ENCODE measurements around the gene RHAG.
"Not testable (repeated sequence)": the region's sequence is repeated elsewhere in the genome, so short reads cannot be mapped to it uniquely, and the experiment has no call there.

The RHAG gene

DNA sequence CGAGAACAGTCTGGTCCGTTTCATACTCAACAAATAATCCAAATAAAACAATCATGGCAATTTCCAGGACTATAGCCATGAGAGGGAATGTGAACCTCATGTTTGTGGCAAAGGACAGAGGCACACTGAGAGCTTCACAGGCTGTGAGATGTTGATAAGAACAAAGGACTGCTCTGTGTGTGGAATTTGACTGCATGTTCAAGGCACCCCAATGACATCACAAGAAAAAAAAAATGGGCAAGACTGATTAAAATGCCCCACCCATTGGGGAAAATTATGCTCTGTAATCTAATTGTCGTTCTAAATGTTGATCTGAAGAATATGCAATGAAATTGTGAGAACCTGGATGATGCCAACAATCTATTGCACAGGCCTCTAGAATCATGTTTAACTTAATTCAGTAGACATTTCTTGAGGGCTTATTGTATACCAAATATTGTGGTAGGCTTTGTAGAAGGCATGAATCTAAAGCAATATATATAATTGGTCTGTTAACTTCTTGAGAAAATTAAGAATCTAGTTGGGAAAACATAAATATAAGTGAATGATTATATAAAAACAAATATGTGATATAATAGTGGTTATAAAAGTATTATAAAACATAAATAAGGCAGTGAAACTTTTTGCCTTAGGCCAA is at the start of gene RHAG:
Gene RHAG, minus strand, starts transcription at position 127 of the 637 bp plus-strand sequence. Its CDS starts 27 bp downstream, at position 100.
- no peak for DNase-seq

DNA sequence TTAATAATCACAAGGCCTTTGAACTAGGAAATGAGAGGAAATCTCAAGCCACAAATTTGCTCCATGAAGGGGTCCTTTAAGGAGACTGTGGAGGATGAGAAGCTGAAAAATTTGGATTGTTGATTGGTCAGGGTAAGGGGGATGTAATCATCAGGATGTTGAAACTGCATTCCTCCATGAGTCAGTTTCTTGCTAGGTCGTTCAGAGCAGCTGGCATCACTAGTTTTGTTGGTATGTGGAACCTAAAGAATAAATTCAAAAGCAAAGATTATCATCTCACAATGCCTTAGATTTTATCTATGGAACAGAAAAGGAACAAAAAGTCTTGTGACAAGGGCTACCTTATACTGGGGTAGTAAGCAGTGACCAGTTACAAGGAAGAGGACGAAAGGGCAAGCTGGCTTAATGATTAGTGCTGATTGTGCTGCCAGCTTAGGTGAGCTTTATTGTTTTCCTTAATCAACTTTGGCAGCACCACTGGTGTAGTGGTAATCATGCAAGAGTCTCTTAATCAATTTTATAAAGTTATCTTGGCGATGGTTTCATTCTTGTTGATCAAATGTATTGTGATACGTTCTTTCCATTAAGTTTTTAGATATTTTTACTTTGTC is 40.1 kb upstream of the RHAG start:
- no peak for DNase-seq

DNA sequence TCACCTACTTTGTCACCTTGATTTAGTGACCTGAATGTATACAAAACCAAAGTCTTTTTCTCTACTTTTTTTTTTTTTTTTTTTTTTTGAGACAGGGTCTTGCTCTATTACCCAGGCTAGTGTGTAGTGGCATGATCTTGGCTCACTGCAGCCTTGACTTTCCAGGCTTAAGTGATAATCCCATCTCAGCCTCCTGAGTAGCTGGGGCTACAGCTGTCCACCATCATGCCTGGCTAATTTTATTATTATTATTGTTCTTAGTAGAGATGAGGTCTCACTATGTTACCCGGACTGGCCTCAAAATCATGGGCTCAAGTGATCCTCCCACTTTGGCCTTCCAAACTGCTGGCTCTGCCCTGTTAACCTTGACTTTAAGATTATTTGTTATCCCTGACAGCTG is 39.2 kb upstream of the RHAG start:
- DNase-seq, result no peak

DNA sequence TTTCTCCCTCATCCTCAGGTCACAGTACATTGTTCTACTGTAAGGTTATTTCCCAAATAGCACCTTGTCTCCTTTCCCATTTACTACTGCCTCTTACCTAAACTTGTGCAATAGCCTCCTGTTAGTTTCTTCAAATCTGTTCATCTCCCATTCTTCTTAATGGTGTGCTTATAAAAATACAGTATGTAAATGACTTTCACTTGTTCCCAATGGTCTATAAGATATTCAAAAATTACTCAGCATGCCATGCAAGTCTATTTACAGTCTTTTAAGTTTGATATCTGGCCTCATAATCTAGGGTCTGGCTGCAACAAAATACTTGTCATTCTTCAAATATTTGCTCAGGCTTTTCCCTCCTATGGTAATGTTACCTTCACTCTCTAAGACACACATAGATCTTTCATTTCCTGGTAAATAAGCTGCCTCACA is 31.5 kb upstream of the RHAG start:
- DNase-seq, result no peak

DNA sequence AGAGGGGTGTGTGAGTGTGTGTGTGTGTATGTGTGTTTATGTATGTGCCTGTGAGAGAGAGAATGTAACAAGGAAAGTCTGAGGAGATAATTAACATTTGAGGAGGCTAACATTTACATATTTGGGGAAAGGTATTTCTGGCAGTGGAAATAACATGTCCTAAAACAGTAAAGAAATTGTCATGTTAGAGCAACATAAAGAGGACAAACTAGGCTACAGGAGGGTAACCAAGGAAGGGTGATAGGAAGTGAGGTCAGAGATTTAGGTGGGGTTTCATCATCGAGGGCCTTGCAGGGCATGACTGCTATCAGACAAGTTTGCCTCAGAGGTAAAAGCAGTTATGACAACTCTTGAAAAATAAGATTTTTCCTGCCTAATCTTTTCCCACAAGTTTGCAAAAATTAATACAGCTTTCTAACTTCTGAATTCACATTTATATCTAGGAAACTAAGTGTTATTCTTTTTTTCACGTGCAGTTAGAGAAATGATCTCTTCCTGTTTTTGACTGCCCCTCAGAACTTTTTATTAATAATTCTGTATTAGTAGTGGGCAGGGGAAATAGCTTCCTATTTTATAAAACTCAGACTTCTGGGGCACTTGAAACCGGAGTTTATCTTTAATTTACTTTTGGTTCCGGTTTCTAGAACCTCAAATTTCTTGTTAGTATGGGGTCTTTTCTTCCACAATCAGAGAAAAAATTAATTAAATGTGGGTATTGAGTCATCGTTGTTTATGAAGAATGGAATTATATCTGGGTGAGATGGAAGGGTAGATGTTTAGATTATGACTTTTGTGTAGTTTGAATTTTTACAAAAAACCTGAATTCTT is 30.5 kb upstream of the RHAG start:
- DNase-seq, result no peak

DNA sequence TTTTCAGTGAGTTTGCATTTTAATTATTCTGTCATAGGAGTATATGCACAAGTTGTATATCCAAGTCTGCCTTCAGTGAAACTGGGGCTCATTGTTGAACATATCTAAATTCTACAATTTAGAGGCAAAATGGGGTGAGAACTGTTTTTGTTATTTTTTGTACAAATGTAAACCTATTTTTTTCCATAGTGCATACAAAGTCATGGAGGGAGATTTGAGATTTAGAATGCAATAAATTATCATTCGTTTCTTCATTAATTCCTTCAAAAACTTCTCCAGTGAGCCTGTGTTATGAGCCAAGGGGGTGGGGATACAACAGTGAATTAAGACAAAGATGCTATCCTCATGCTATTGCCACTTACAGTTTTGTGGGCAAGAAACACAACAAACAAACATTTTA is 29.8 kb upstream of the RHAG start:
- no peak for DNase-seq

DNA sequence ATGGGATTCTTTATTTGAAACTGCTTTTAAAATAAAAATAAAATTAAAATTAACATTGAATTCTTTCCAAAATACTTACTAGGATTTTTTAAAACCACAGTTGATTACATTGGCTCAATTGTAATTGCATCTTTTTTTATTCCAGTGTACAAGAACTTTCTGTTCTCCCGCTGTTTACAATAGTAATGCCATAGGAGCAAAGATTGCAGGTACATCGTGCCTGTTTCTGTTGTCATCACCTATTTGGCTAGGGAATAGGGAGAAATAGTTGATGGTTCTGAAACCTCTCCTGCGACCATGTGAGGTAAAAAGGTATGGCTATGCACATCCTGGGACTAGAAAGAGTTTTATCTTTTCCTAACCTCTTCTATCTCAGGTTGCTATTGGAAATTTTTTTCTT is 28.2 kb upstream of the RHAG start:
- DNase-seq, result no peak

DNA sequence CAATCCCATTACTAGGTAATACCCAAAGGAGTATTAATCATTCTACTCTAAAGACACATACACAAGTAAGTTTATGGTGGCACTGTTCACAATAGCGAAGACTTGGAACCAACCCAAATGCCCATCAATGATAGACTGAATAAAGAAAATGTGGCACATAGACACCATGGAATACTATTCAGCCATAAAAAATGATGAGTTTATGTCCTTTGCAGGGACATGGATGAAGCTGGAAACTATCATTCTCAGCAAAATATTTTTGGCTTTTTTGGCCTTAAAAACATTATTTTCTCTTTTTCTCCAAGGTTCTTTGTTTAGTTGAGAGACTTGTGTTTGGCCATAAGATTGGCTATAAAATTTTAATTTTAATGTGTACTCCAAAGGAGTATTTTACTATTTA is 27.4 kb upstream of the RHAG start:
- not testable (repeated sequence) for DNase-seq

DNA sequence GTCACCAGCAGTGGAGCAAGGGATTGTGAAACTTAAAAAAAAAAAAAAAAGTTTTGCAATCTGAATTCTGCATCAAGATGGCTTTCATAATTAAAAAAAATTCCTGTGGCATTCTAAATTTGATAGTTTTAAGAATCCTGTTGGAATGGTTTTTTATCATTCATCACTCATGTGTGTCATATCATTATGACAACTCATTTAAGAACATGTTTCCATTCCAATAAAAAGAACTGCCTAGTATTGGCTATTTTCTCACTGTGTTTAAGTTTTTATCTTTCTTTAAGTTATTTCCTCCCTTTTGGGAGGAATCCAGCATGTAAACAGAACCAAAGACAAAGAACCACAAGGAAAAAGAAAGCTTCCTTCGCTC is 26.2 kb upstream of the RHAG start:
- DNase-seq, result no peak

DNA sequence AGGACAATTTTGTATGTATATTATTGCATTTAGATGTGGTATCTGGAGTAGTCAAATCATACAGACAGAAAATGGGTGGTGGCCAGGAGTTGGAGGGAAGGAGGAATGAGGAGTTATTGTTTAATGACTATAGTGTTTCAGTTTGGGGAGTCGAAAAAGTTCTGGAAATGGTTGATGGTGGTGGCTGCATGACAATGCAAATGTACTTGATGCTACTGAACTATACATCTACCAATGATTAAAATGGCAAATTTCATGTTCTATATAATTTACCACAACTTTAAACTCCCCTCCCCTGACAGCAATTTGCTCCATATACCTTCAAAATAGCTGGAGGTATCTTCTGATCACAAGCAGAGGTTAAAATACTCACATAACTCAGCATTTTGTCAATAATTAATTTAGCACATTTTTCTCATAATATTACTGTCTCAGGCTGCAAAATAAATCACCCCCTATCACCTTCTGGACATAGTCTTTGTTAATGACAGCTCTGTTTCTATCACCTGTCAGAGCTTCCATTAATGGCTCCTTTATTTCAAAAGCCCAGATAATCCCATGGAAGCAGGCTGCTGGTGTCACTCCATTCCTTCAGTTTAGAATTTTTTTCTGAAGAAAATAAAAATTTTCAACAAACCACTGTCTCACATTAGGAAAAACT is 25.7 kb upstream of the RHAG start:
- DNase-seq, result no peak

DNA sequence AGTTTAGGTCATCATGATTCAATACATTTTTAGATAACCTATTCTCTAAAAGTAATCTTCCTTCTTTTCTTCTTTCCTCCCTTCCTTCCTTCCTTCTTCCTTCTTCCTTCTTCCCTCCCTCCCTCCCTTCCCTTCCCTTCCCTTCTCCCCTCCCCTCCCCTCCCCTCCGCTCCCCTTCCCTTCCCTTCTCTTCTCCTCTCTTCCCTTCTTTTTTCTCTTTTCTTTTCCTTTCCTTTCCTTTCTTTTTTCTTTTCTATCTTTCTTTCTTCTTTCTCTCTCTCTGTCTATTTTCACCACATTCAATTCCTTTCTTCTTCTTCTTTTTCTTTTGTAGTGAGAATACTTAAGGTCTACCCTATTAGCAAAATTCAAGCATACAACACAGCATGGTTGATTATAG is 17.3 kb upstream of the RHAG start:
- DNase-seq, result no peak

DNA sequence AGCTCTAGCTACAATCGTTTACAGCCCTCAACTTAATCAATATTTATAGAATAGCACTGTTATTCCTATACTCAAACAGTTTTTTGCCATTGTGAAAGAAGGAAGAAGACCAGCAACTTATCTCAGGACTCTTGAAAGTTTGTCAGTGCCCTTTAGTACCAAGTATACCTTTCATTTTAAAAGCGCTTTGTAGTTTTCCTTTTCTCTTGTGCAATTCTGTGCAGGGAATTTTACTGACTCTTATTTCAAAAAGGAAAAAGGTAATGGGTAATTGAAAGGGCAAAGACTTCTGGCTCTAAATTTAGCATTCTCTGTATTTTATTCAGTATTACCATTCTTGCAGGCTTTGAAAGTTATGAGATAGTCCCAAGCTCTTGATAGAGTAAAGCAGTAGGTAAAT is 16.8 kb upstream of the RHAG start:
- DNase-seq, result no peak

DNA sequence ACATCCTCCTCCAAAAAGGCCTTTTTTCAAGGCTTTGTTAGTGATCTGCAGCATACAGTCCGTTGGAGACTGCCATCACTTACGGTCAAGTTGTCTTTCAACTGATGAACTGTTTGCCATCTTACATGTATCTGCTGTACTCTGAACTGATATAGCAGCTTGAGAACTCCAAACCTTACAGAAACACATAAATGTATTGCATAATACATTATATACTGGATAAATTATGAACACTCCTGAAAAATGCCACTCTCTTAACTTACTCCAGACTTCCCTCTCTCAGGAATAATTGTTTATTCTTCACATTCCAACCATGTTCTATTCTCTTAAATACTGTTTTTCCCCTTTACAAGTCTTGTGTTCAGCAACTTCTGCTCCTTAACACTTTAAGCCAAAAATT is 14.6 kb upstream of the RHAG start:
- no peak for DNase-seq

DNA sequence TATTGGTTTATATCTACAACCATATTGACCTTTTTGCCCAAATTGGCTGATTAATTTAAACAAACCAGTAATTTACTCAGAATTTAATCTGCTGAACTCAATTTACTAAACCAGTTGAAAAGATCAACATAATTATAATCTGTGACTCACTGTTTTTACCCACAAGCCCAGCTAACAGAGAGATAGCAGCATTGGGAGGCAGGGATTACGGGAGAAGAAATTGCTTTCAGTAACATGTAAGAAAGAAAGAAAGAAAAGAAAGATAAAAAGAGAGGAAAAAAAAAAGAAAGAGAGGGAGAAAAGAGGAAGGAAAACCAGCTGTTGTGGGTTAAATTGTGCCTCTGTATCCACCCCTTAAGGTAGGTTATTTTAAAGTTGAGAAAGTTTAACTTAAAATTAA is 13.3 kb upstream of the RHAG start:
- DNase-seq, result no peak

DNA sequence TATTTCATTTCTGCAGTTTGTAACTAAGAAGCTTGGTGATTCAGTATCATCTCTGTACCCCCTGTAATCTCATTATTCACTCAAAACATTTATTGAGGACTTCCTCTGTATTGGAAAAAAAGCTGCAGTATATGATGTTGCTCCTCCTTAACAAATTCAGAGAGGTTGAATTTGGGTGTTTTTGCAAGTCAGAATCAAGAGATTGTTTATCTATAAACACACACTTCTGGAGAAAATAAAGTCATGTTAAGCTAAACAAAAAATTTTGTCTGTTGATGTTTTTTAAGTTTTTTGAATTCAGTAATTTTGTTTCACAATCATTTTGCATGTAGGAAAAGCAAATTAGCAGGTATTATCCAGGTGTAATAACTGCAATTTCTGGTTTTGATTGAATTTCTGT is 11.4 kb upstream of the RHAG start:
- DNase-seq, result no peak

DNA sequence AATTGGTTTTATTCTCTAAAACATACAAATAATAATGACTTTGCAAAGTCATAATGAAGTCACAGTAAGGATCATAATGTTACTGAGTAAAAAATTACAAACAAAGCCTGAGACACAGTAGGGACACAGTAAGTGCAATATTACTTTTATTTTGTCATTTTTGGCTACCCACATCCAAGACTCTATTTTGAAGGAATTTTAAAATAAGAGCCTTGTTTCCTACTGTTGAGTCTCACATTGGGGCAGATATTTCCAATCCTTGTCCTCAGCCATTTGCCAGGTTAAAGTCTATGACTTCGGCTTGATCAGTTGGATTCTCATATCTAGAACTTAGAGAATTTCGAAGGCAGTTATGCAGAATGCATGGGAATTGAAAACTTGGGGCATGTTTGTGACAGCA is 10.8 kb upstream of the RHAG start:
- no peak for DNase-seq

DNA sequence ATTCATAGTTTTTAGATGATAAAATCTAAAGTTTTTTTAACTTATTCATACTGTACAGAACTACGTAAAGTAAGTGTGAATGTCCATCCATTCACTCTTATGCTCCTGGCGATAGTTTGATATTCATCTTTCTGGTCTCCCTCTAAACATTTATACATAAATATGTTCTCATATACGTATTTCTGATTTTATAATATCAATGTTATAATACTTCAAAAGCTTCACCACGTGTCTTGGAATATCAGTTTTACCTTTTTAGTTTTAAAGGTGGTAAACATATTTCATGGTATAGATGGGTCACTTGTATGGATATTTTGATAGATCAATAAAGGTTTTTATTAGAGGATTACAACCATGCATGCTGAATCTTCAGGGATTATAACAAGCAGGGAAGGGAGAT is 10.3 kb upstream of the RHAG start:
- DNase-seq, result no peak

DNA sequence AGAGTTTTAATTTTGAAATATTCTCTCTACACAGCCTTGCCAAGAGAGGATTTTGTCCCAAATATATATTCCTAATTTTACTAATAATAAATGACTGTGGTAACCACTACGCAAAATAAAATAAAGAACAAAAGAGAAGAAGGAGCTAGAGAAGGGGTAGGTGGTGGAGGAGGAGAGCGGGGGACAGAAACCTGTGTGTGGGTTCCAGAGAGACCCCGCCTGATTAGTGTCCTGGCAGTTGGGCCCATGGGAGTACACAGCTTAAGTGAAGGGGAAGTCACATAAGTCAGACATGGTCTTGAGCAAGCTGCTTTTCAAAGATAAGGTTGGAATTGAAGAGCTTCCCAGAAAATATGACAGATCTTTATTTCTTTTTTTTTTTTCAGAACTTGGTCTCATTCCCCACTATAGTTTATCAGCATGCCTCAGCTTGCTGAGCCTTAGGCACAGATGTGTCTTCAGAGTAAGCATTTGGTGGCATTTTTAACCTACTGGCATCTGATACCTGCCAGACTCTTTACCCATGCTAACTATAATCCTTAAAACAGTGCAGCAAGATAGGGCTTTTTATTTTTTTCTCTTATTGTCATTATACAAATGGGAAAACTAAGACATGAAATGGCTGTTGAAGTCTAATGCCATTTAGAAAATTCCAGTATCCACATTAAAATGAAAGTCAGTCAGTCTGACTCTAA is 9.6 kb upstream of the RHAG start:
- no peak for DNase-seq

DNA sequence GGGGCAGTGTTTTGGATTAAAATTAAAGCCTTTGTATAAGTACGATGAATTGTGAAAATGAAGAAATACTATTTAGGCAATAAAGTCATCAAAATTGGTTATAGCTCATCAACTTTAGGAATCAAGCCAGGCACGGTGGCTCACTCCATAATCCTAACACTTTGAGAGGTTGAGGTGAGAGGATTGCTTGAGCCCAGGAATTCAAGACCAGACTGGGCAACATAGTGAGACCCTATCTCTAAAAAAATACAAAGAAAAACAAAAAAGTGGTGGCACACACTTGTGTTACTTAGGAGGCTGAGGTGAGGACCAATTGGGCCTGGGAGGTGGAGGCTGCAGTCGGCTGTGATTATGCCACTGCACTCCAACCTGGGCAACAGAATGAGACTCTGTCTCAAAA is 8.5 kb upstream of the RHAG start:
- DNase-seq, result no peak

DNA sequence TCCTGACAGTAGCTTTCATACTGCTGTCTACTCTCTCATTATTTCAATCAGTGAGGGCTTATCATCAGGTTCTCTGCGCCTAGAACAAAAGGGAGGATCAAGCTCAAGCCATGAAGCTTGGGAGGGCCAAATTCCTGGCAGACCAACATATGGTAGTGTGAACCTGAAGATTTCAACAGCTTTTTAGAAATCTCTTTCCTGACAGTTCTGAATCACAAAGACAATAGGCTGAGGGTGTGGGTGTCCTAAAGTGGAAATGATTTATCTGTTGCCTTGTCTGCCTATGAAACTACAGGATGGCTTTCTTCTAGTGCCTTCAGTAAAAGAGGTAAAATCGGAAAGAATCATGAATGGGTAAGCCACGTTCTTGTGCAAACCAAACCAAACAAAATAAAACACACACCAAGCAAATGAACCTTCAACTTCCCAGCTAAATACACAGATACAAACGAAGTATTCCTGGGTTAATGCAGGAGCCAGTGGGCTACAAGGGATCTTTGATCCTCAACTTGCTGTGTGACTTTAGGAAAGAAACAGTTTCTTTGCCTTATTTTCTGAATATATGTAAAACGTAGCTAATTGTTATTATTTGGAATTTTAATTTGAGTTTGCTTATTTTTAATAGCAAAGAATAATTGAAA is 2.7 kb upstream of the RHAG start:
- no peak for DNase-seq

DNA sequence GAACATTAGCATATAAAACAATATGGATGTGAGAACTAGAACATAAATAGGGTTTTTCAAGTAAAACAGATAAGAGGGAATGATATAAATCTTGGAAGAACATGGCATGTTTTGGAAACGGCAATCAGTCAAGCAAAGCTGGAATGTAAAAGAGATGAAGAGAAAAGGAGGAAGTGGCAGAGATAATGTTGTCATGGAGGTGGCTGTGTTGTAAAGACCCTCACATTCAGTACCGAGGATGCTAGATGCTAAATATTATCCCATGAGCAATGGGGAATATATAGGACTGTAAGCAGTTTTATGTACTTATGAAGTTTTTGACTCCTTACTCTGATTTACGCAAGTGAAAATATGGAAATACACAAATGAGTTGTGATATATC is 702 bp upstream of the RHAG start:
- DNase-seq, result no peak

DNA sequence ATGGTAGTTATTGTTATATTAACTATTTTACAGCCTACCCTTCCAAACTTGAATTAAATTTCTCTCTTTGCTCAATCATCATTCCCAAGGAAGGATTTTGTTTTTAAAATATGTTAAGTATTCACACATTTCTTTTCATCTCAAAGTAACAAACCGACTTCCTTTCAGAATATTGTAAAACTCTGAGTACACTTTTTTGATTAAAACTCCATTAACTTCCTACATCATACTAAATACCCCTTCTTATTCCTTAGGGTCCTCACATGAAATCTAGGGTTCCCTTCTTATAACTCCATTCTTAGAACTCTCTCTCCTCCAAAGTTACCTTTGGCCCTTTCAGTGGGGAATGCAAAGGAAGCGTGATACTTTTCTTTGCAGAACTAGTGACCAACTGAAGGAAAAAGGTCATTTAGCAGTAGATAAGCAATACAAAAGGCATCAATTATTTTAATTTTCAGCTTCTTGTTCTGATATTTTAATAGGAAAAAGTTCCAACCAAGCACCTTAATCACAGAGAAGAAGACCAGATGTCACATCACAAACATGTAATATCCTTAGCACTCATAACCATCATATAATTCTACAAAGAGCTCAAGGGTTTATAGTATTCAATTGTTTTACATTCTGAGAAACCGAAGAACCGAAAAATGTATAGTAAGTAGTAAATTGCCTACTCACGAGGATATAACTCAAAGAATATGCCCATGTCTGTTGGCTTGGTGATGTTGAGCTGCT is 494 bp downstream of the RHAG start:
- no peak for DNase-seq
